Type B pancreatic cell (in vitro differentiated cells): Measurements from ENCODE around the gene IL22RA1. TPM values are rescaled to one million over a fixed set of nuclear protein-coding genes. Genes with fewer than 3 reads are reported as not detected.

ENCODE experiments used
- DNase-seq: peaks from one replicate; pipeline ENCODE4 v3.0.0; 2021; ENCODE audit warnings: mixed read lengths; ENCODE audit not compliant: unreplicated experiment; ENCODE audit errors: extremely low spot score
- H3K27ac Mint-ChIP-seq: 2 replicates; pipeline ENCODE4 v1.8.0; 2021; ENCODE audit warnings: mild to moderate bottlenecking, mixed read lengths
- H3K27me3 Mint-ChIP-seq: 2 replicates; pipeline ENCODE4 v1.8.0; 2021; ENCODE audit warnings: mixed read lengths
- H3K36me3 Mint-ChIP-seq: 2 replicates; pipeline ENCODE4 v1.8.0; 2021; ENCODE audit warnings: mixed read lengths
- H3K4me1 Mint-ChIP-seq: one replicate; pipeline ENCODE4 v1.8.0; 2021; ENCODE audit warnings: mixed read lengths; ENCODE audit not compliant: unreplicated experiment
- H3K4me3 Mint-ChIP-seq: 2 replicates; pipeline ENCODE4 v1.8.0; 2021; ENCODE audit warnings: mild to moderate bottlenecking, mixed read lengths
- H3K9me3 Mint-ChIP-seq: 2 replicates; pipeline ENCODE4 v1.8.0; 2021; ENCODE audit warnings: mixed read lengths
- CTCF ChIP-seq: fragments of 200-600 bp; sonication (generic); conservative IDR thresholded peaks from 2 replicates; pipeline ENCODE4 v1.5.0; 2021; ENCODE audit warnings: antibody characterized with exemption, mild to moderate bottlenecking
- total RNA-seq: library from RNA; stranded (reverse); gene quantifications from 2 replicates; pipeline ENCODE4 v1.2.1, GENCODE V29; 2021; ENCODE audit warnings: low replicate concordance

The IL22RA1 gene
- total RNA-seq, 1 donor from 2014 or later, result 1.1 TPM

GRCh38 chr1:24085546-24085945, 57.4 kb downstream of the IL22RA1 start:
- no peak overlapping the region for H3K27ac Mint-ChIP-seq
- no peaks in the 10 kb centered on the region for H3K36me3 Mint-ChIP-seq
- H3K4me1 Mint-ChIP-seq, result no peaks in the 10 kb centered on the region
- no peaks in the 10 kb centered on the region for H3K9me3 Mint-ChIP-seq
- H3K27me3 Mint-ChIP-seq, result peaks cover 7% of the 10 kb centered on the region
- DNase-seq, result no peak
- no peak for TF ChIP-seq CTCF
- H3K4me3 Mint-ChIP-seq, result no peak overlapping the region

GRCh38 chr1:24085007-24085406, 57.9 kb downstream of the IL22RA1 start:
- Mint-ChIP-seq H3K4me1 (no peaks in the 10 kb centered on the region), H3K4me3 (no peak overlapping the region), H3K27me3 (peaks cover 7% of the 10 kb centered on the region), H3K36me3 (no peaks in the 10 kb centered on the region), H3K9me3 (no peaks in the 10 kb centered on the region), H3K27ac (no peak overlapping the region)
- no peak for TF ChIP-seq CTCF
- no peak for DNase-seq

GRCh38 chr1:24084050-24084449, 58.9 kb downstream of the IL22RA1 start:
- Mint-ChIP-seq H3K36me3 (no peaks in the 10 kb centered on the region), H3K27ac (no peak overlapping the region), H3K4me1 (no peaks in the 10 kb centered on the region), H3K27me3 (peaks cover 7% of the 10 kb centered on the region), H3K4me3 (no peak overlapping the region), H3K9me3 (no peaks in the 10 kb centered on the region)
- TF ChIP-seq CTCF, result no peak
- no peak for DNase-seq

- Mint-ChIP-seq H3K9me3 (no peaks in the 10 kb centered on the region), H3K36me3 (no peaks in the 10 kb centered on the region), H3K27ac (no peak overlapping the region), H3K27me3 (peaks cover 7% of the 10 kb centered on the region), H3K4me3 (no peak overlapping the region), H3K4me1 (no peaks in the 10 kb centered on the region)
- DNase-seq, result no peak
- no peak for TF ChIP-seq CTCF
These were observed 60.6 kb downstream of the IL22RA1 start for GRCh38 chr1:24082372-24082771.

- Mint-ChIP-seq H3K27ac (no peak overlapping the region), H3K4me3 (no peak overlapping the region), H3K4me1 (no peaks in the 10 kb centered on the region), H3K27me3 (peaks cover 7% of the 10 kb centered on the region), H3K9me3 (no peaks in the 10 kb centered on the region), H3K36me3 (no peaks in the 10 kb centered on the region)
- TF ChIP-seq CTCF, result no peak
- no peak for DNase-seq
These were observed 61.8 kb downstream of the IL22RA1 start for GRCh38 chr1:24081190-24081589.

- Mint-ChIP-seq H3K27ac (no peak overlapping the region), H3K4me3 (no peak overlapping the region)
These were observed 62.8 kb downstream of the IL22RA1 start for GRCh38 chr1:24080131-24080530.

More at GRCh38 chr1:24080131-24080530, 62.8 kb downstream of the IL22RA1 start:
- H3K36me3 Mint-ChIP-seq, result no peaks in the 10 kb centered on the region
- no peak for TF ChIP-seq CTCF
- DNase-seq, result no peak
- no peaks in the 10 kb centered on the region for H3K4me1 Mint-ChIP-seq
- H3K27me3 Mint-ChIP-seq, result peaks cover 3% of the 10 kb centered on the region
- no peaks in the 10 kb centered on the region for H3K9me3 Mint-ChIP-seq
